Subcutaneous abdominal adipose tissue (tissue), 5 donors: ENCODE results near the gene SPG11.
"Not testable (repeated sequence)": the region's sequence is repeated elsewhere in the genome, so short reads cannot be mapped to it uniquely, and the experiment has no call there.

Experiments used
- H3K27ac ChIP-seq: one replicate; pipeline ENCODE4 v1.7.0; 2013; ENCODE audit warnings: low read depth, mild to moderate bottlenecking, inconsistent platforms, low read length, moderate library complexity
- H3K27me3 ChIP-seq, 5 donors: one replicate each; pipeline ENCODE4 v1.7.0; 2013; ENCODE audit warnings: low read length in 5 of 5, inconsistent platforms in 1 of 5; ENCODE audit not compliant: control insufficient read depth in 5 of 5, insufficient read depth in 4 of 5
- H3K36me3 ChIP-seq, 5 donors: one replicate each; pipeline ENCODE4 v1.7.0; 2013; ENCODE audit warnings: low read length in 5 of 5; ENCODE audit not compliant: control insufficient read depth in 5 of 5, insufficient read depth in 5 of 5
- H3K4me1 ChIP-seq, 5 donors: one replicate each; pipeline ENCODE4 v1.7.0; 2013; ENCODE audit warnings: low read length in 5 of 5, mild to moderate bottlenecking in 3 of 5, moderate library complexity in 1 of 5; ENCODE audit not compliant: control insufficient read depth in 5 of 5, insufficient read depth in 5 of 5
- H3K4me3 ChIP-seq, 5 donors: one replicate each; pipeline ENCODE4 v1.7.0; 2013; ENCODE audit warnings: low read length in 5 of 5, low read depth in 1 of 5
- H3K9ac ChIP-seq, 5 donors: one replicate each; pipeline ENCODE4 v1.7.0; 2013; ENCODE audit warnings: low read length in 5 of 5, mild to moderate bottlenecking in 4 of 5, moderate library complexity in 3 of 5
- H3K9me3 ChIP-seq, 5 donors: one replicate each; pipeline ENCODE4 v1.7.0; 2013; ENCODE audit warnings: low read length in 5 of 5; ENCODE audit not compliant: control insufficient read depth in 5 of 5
- donor health status: healthy.
- donor health status: healthy.
- donor health status: healthy.
- donor health status: healthy.
- donor health status: healthy.

SPG11 gene

DNA sequence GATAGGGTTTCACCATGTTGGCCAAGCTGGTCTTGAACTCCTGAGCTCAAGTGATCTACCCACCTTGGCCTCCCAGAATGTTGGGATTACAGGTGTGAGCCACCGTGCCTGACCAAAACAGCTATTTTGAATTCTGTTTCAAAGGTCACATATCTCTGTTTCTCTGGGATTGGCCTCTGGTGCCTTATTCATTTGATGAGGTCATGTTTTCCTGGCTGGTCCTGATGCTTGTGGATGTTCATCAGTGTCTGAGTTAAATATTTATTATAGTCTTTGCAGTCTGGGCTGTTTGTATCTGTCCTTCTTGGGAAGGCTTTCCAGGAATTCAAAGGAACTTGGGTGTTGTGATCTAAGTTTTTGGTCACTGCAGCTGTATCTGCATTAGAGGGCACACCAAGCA lies 42.5 kb upstream of the SPG11 start:
- no peak overlapping the region for H3K27ac ChIP-seq
- no peak overlapping the region for H3K4me3 ChIP-seq
- H3K9ac ChIP-seq = no peak overlapping the region

GRCh38 chr15:44700676-44701075 lies 37.2 kb upstream of the SPG11 start:
- not testable (repeated sequence) for H3K4me1 ChIP-seq, H3K9me3 ChIP-seq, H3K36me3 ChIP-seq, H3K27me3 ChIP-seq, H3K4me3 ChIP-seq, H3K27ac ChIP-seq, H3K9ac ChIP-seq

More for the DNA sequence above, 42.5 kb upstream of the SPG11 start:
- H3K36me3 ChIP-seq = no peaks in the 10 kb centered on the region
- H3K4me1 ChIP-seq = peaks cover 0 to 8% (median 4%) of the 10 kb centered on the region in 5 donors
- H3K9me3 ChIP-seq = no peaks in the 10 kb centered on the region
- H3K27me3 ChIP-seq = no peaks in the 10 kb centered on the region

- Histone ChIP-seq H3K36me3 (no peaks in the 10 kb centered on the region), H3K9me3 (no peaks in the 10 kb centered on the region), H3K27me3 (no peaks in the 10 kb centered on the region), H3K4me3 (no peak overlapping the region), H3K9ac (no peak overlapping the region), H3K27ac (no peak overlapping the region), H3K4me1 (no peaks in the 10 kb centered on the region)
These were observed 35.2 kb upstream of the SPG11 start for GRCh38 chr15:44698641-44699040.

DNA sequence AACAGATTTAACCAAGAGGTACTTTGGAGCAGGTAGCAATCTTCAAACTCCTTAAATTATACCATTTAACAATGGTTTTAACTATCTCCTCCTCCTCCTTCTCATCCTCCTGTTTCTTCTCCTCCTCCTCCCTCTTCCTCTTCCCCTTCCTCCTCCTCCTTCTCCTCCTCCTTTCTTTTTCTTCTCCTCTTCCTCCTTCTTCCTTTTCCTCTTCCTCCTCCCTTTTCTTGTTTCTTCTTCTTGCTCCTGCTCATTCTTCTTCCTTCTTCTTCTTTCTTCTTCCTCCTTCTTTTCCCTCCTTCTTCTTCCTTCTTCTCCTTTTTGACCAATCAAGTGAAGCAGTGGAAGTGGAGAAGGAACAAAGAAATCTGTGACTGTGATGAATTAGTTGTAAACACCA lies 33.6 kb upstream of the SPG11 start:
- Histone ChIP-seq H3K4me1 (no peaks in the 10 kb centered on the region), H3K36me3 (no peaks in the 10 kb centered on the region), H3K9ac (no peak overlapping the region), H3K27me3 (no peaks in the 10 kb centered on the region), H3K9me3 (no peaks in the 10 kb centered on the region), H3K4me3 (no peak overlapping the region), H3K27ac (no peak overlapping the region)

DNA sequence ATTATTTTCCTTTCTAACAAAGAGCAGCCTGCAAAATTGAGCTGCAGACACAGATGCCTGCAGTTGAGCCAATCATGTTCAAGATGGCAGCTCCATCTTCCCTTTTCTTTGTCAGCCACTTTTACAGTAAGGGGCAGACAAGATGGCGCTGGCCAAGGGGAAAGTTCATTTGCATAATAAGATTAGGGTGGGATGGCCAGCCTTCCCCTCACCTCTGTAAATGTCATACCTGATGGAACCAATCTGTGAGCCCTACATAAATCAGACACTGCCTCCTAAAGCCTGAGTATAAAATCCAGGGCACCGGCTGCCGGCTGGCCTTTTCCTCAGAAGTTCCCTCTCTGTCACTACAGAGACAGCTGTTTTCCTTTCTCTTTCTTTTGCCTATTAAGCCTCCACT lies 31.8 kb upstream of the SPG11 start:
- Histone ChIP-seq H3K9ac (no peak overlapping the region), H3K9me3 (no peaks in the 10 kb centered on the region), H3K27ac (no peak overlapping the region), H3K27me3 (no peaks in the 10 kb centered on the region), H3K4me1 (no peaks in the 10 kb centered on the region), H3K36me3 (no peaks in the 10 kb centered on the region), H3K4me3 (no peak overlapping the region)

DNA sequence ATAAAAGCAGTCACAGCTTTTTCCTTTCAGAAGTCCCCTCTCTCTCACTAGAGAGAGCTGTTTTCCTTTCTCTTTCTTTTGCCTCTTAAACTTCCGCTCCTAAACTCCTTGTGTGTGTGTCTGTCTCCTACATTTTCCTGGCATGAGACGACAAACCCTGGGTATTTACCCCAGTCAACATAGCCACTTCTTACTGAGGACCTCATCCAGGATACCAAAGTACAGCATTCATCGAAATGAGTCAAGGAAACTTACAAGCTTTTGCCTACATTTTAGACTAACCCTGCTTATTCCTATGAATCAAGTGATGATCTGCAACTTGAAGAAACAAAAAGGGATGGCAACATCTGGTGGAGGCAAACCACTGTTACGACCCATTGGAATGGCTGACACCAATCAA lies 31.0 kb upstream of the SPG11 start:
- Histone ChIP-seq H3K36me3 (no peaks in the 10 kb centered on the region), H3K27me3 (no peaks in the 10 kb centered on the region), H3K4me1 (no peaks in the 10 kb centered on the region), H3K9ac (no peak overlapping the region), H3K4me3 (no peak overlapping the region), H3K9me3 (no peaks in the 10 kb centered on the region), H3K27ac (no peak overlapping the region)

- H3K27ac ChIP-seq = no peak overlapping the region
- no peaks in the 10 kb centered on the region for H3K4me1 ChIP-seq
- no peaks in the 10 kb centered on the region for H3K36me3 ChIP-seq
- H3K9me3 ChIP-seq = no peaks in the 10 kb centered on the region
- no peaks in the 10 kb centered on the region for H3K27me3 ChIP-seq
- no peak overlapping the region for H3K9ac ChIP-seq
- no peak overlapping the region for H3K4me3 ChIP-seq
These were observed 29.2 kb upstream of the SPG11 start for GRCh38 chr15:44692659-44693058.

- H3K9me3 ChIP-seq, H3K36me3 ChIP-seq, H3K9ac ChIP-seq, H3K4me3 ChIP-seq, H3K27me3 ChIP-seq, H3K27ac ChIP-seq, H3K4me1 ChIP-seq: not testable (repeated sequence)
These were observed 26.8 kb upstream of the SPG11 start for GRCh38 chr15:44690245-44690644.

DNA sequence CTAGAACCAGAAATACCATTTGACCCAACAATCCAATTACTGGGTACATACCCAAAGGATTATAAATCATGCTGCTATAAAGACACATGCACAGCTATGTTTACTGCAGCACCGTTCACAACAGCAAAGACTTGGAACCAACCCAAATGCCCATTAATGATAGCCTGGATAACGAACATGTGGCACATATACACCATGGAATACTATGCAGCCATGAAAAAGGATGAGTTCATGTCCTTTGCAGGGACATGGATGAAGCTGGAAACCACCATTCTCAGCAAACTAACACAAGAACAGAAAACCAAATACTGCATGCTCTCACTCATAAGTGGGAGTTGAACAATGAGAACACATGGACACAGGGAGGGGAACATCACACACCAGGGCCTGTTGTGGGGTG lies 25.9 kb upstream of the SPG11 start:
- not testable (repeated sequence) for H3K4me1 ChIP-seq, H3K4me3 ChIP-seq, H3K27me3 ChIP-seq, H3K9ac ChIP-seq, H3K27ac ChIP-seq, H3K36me3 ChIP-seq, H3K9me3 ChIP-seq

DNA sequence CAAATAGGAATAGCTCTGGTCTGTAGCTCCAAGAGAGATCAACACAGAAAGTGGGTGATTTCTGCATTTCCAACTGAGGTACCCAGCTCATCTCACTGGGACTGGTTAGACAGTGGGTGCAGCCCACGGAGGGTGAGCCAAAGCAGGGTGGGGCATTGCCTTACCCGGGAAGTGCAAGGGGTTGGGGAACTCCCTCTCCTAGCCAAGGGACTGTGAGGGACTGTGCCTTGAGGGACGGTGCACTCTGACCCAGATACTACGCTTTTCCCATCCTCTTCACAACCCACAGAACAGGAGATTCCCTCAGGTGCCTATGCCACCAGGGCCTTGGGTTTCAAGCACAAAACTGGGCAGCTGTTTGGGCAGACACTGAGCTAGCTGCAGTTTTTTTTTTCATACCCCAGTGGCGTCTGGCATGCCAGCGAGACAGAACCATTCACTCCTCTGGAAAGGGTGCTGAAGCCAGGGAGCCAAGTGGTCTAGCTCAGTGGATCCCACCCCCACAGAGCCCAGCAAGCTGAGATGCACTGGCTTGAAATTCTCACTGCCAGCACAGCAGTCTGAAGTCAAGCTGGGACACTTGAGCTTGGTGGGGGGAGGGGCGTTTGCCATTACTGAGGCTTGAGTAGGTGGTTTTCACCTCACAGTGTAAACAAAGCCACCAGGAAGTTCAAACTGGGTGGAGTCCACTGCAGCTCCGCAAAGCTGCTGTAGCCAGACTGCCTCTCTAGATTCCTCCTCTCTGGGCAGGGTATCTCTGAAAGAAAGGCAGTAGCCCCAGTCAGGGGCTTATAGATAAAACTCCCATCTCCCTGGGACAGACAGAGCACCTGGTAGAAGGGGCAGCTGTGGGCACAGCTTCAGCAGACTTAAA lies 19.6 kb upstream of the SPG11 start:
- H3K4me1 ChIP-seq = peaks cover 0 to 11% (median 4%) of the 10 kb centered on the region in 5 donors
- H3K27me3 ChIP-seq, H3K36me3 ChIP-seq, H3K9ac ChIP-seq, H3K9me3 ChIP-seq, H3K4me3 ChIP-seq, H3K27ac ChIP-seq: not testable (repeated sequence)
